GM19455 (cell line): ENCODE results near the gene TEX53.

Experiments used
- ATAC-seq: cut with Tn5 transposase; IDR thresholded peaks from one replicate; pipeline ENCODE4 v1.9.1; 2021; ENCODE audit not compliant: unreplicated experiment

Gene TEX53

DNA sequence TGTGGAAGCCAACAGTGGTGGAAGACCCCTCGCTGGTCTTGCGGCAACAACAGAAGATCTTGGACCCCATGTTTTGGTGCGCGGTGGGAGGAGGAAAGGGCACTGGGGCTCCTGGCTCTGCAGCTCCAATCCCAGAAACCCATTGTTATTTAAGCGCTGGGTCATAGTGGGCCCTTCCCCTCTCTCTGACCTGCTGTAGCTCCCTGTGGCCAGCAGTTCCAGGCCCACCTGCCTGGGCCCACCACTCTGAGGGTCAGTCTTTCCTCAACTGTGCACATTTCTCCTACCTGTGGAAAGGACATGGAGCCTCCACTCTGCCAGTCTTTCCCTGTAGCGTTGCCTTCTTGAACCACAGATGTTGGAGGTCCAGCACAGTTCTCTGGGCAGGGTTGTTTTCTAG is at the start of gene TEX53:
TEX53 (minus strand) TSS at position 101 of the 400 bp plus-strand sequence; CDS start at position 70, 31 bp downstream.
- no peak for ATAC-seq

DNA sequence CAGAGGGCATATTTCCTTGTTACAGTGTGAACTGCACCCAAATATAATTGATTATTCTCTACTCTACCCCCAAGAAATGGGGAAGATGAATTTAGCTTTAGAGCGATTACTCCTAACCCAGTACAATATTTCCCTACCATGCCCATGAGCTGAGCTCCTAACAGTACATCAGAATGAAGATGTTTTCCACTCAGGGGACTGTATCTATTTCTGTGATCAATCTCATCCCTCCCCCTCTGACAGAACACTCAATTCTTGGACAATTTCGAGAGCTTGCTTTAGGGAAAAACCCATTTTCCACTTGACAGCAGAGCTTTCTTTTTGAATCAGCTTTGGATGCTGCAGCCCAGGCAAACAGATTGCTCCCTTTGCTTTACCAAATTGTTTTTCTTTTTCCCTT is 49.1 kb upstream of the TEX53 start:
- no peak for ATAC-seq

DNA sequence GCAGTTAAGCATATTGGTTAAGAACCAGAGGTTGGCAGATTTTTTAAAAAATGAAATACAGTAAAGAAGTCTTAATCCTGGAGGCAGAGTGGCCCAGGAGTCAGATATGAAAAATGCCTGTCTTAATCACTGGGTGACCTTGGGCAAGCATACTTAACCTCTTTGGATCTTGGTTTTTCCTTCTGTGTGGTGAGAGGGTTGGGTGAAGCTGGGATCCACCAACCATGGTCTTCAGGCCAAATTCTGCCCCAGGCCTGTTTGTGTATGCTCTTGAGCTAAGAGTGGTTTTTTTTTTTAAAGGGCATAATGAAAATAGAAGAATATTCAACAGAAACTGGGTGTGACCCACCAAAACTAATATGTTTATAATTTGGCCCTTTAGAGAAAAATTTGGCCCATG is 44.4 kb upstream of the TEX53 start:
- no peak for ATAC-seq

DNA sequence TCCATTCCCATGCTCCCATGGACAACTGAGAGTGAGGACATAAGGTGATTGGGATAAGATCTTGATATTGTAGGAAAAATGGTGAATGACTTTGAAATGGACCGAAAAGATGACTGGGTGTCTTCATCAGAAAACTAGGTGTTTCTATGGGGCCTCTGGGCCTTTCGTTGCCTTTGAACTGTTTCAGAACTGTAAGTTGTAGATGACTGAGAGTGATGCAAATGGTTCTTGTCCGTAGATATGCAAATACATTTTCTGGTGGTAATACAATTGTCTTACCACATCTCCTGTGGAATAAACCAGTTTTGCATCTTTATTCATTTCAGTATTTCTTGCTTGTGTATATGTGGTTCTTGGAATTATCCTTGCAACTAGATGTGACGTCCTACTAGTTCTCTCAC is 40.3 kb upstream of the TEX53 start:
- peak; percentile 22 for ATAC-seq

DNA sequence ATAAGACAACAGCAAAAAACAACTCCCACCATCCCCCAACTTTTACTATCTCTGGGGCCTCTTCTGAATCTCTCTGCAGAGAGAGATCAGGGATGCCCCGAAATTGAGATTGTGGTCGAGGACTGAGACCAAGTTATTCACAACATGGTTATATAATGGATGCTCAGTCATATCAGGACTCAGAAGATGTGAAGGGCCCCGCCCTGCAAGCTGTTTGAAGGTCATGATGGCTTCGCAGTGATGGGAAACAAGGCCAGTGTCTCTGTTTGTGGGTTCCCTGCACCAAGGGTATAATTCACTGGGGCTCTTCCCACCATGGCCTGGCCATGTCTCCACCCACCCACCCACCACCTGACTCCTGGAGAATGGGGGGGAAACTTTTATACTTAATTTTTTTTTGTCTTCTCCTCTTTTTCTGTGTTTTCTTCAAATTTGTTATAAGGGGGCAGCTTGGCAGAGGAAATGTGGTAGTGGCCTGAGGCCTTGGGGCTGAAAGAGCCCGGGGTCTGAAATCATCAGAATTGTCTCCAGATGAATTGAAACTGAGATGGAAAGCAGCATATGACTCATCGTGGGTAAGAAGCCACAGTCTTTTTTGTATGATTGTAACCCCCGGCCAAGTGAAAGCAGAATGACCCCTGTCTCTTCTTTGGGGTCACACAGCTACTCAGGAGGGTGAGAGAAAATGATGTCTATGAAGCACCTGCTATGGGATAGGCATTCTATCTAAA is 39.4 kb upstream of the TEX53 start:
- ATAC-seq = peak; percentile 68

DNA sequence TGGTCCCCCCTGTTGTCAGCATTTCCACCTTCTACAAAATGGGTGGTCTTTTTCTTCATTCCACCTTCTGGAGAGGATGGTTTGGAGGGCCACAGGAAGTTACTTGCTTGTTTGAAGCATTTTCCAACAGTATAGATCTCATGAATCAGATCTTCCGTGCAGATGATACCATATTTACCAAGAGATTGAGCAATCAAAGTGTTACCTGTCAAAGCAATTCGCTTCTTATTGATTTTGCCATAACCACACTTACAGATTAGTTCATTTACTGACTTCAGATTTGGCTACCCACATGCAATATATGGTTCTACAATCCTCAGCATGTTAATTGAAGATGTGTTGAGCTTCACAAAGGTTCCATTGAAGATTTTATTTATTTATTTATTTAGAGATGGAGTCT is 38.3 kb upstream of the TEX53 start:
- ATAC-seq = no peak

DNA sequence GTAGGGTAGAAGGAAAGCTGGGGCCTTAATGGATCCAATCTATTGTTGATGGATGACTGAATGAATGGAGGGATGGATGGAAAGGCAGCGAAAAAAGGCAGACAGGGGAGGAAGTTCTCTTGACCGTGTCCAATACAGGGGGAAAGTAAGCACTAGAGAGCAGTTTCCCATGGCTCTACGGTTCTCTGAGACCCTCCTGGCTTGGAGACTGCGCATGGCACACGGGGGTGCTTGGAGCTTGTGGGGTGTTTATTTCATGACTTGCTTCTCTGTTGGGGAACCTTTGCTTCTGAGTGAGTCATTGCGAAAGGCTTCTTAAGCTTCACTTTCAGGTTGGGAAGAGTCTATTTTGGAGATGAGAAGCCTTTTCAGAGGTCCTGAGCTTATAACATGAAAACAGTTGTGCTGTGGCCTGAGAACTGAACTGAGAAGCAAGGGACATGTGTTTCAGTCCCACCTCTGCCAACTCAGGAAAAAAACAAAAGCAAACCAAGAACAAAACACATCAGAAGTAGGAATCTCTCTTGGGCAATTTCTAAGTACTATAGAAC is 37.2 kb upstream of the TEX53 start:
- peak; percentile 51 for ATAC-seq

DNA sequence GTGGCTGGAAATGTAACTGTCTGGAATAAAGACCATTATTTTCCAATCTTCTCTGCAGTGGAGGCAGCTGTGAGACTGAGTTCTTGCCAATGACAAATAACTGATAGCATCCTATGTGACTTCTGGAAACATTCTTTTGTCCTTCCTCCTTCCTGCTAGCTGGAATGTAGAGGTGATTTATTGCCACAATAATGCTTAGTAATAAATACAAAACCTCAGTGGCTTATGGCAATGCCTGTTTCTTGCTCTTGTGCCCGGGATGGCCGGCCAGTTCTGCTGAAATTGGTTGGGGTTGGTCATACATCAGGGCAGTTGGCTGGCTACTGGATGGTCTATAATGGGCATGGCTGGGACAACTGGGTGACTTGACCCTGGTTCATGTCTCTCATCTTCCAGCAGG is 36.5 kb upstream of the TEX53 start:
- ATAC-seq = no peak

DNA sequence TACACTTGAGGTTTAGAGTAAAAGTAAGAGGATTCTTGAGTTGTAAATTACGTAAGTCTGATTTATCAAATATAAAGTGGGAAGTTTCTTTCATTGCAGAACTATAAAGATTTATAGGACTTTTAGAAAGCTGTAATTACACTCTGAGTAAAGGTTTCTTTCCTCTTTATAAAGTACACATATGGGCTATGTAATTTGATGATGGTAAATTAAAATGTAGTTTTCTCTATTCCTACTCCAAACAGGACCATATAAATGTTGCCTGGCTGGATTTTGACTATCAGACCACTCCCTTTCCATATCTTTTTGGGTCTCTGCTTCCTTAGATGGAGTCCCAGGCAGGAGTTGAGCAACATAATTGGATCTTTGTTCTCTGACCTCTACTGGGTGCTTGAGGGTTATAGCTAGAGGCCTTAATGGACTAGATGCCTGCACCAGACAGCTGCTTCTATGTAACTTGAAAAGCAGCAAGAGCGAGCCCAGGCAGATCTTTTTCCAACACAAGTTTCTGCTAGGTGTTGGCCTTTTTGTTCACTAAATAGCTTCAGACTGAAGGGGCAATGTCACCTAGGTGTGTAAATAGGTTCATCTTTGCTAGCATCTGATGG is 35.7 kb upstream of the TEX53 start:
- no peak for ATAC-seq

DNA sequence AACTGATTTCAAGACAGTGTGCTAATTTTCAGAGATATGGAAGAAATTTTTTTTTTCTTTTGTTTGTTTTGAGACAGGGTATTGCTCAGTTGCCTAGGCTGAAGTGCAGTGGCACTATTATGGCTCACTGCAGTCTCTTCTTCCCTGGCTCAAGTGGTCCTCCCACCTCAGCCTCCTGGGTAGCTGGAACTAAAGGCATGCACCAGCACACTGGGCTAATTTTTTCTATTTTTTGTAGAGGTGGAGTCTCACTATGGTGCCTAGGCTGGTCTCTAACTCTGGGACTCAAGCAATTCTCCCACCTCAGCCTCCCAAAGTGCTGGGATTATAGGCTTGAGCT is 34.3 kb upstream of the TEX53 start:
- no peak for ATAC-seq

DNA sequence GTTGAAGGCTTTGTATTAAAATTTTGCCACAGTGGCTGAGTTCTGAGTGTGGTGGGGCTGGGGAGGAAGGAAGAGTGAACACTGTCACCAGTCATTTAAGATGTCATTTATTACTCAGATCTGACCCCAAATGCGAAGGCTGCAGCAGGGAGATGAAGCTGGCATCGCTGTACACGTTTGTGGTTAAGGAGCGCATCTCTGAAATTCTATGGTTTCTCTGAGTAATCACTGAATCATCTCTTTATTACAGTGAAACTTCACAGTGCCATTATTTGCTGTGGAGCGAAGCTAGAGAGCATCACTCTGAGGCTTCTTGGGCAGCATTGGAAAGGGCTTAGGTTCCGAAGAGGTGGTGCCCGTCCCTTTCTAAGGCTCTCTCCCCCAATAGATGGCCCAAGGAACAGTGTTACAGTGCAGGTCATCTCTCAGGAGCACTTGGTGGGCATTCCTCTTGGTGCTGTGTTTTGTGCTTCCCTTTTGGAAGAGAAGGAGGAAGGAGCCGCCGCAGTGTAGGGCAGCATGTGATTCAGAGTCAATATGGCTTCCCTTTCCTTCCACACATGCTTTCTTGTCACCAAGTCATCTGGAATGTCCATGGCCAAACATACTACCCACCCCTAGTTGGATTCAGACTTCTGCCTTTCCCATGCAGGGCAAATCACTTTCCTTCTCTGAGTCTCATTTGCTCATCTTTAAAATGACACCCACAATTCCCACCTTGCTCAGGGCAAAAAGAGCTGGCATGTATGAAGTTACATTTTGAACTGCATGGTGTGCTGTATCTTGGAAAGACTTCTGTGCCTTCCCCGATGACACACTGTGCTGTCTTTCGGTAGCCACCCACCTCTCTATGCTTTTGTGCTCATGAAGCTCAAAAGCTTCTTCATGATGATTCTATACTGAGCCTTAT is 33.7 kb upstream of the TEX53 start:
- ATAC-seq = no peak

DNA sequence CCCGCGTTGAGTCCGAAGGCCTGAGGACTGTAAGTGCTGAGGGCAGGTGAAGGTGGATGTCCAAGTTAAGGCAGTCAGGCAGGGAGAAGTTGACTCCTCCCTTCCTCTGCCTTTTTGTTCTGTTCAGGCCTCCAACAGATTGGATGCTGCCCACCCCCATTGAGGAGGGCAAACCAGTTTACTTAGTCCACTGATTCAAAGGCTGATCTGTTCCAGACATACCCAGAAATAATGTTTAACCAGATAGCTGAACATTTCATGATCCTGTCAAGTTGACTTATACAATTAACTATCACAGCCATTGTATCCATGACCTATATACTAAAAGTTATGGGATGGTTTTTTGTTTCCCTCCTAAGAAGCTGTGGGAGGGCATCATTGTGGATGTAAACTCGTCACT is 32.7 kb upstream of the TEX53 start:
- ATAC-seq = no peak

DNA sequence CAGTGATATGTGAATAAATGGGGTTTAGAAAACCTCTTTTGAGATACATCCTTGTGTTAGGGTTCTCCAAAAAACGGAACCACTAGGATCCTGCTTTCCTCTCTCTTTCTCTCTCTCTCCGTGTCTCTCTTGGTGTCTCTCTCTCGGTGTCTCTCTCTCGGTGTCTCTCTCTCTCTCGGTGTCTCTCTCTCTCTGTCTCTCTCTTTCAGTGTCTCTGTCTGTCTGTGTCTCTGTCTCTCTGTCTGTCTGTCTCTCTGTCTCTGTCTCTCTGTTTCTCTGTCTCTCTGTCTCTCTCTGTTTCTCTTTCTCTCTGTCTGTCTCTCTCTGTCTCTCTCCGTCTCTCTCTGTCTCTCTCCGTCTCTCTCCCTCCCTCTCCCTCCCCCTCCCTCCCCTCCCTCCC is 32.2 kb upstream of the TEX53 start:
- no peak for ATAC-seq

DNA sequence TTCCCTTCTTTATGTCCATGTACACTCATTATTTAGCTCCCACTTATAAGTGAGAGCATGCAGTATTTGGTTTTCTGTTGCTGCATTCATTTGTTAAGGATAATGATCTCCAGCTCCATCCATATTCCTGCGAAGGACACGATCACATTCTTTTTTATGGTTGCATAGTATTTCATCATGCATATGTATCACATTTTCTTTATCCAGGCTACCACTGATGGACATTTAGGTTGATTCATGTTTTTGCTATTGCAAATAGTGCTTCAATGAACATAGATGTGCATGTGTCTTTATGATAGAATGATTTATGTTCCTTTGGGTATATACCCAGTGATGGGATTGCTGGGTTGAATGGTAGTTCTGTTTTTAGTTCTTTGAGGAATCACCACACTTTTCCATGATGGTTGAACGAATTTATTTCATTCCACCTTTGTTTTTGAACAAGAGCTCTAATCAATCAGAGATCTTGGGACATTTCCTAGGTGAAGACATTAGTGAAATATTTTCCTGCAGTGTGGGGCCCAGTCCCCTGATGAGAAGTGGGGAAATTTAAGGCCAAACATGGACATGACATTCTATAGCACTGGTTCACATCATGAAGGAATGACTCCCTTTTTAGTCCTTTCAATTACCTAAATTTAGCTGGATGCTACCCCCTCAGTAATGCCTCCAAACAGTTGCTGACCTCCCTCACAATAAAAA is 31.5 kb upstream of the TEX53 start:
- ATAC-seq = no peak

DNA sequence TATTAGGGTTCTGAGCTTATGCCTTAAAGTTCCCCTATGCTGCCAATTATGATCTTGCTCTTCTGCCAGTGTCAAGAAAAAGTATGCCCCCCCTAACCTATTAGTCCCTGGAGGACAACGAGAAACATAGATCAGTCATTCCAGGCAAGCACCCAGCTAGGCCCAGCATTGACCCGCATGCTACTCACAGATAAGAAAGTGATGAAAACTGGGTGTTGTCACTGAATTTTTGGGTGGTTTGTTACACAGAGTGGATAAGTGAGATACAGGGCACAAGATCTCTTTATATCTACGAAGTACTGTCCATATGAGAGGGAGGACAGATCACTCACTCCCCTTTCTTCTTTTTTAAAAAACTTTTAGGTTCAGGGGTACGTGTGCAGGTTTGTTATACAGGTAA is 30.8 kb upstream of the TEX53 start:
- no peak for ATAC-seq

DNA sequence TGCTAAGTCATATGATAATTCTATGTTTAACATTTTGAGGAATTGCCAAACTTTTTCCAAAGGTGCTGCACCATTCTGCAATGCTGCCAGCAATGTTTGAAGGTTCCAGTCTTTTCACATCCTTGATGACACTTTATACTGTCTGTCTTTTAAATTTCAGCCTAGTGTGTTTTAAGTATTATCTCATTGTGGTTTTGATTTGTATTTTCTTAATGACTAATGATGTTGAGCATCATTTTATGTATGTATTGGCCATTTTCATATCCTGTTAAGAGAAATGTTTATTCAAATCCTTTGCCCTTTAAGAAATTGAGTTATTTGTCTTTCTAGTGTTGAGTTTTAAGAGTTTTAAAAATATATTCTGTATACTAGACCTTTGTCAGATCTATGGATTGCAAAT is 29.4 kb upstream of the TEX53 start:
- ATAC-seq = no peak

DNA sequence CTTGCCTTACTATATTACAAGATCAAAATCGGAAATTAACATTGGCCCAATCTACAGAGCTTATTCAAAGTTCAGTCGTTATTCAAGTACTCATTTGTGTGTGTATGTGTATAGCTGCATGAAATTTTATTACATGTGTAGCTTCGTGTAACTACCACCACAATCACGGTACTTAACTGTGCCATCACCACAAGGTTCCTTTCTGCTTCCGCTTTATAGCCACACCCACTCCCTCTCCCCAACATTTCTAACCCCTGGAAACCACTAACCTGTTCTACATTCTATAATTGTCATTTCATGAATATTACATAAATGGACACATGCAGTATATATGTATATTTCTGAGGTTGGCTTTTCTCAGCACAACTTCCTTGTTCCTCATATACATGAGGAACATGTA is 28.3 kb upstream of the TEX53 start:
- ATAC-seq = no peak

DNA sequence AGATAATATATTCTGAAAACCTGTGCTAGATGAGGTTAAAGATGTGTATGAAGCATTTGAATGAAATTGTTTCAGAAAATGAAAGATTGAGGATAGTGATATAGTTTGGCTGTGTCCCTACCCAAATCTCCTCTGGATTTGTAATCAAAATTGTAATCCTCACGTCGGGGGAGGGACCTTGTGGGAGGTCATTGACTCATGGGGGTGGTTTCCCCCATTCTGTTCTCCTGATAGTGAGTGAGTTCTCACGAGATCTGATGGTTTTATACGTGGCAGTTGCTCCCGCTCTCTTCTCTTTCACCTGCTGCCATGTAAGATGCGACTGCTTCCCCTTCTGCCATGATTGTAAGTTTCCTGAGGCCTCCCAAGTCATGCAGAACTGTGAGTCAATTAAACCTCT is 26.4 kb upstream of the TEX53 start:
- no peak for ATAC-seq

DNA sequence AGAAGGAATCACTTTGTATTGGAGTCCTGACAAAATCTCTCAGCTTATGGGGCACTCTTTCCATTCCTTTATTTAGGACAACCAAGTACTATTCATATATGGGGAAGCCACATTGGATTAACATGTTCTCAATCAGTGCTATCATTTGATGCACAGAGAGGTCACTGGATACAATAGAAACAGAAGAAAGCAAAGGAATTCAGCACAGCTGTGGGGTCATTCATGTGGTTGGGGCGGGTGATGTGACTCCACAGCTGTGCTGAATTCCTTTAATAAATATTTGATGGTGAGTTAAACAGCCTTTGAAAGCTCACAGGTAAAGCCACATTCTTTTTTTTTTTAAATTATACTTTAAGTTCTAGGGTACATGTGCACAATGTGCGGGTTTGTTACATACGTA is 25.2 kb upstream of the TEX53 start:
- ATAC-seq = no peak

DNA sequence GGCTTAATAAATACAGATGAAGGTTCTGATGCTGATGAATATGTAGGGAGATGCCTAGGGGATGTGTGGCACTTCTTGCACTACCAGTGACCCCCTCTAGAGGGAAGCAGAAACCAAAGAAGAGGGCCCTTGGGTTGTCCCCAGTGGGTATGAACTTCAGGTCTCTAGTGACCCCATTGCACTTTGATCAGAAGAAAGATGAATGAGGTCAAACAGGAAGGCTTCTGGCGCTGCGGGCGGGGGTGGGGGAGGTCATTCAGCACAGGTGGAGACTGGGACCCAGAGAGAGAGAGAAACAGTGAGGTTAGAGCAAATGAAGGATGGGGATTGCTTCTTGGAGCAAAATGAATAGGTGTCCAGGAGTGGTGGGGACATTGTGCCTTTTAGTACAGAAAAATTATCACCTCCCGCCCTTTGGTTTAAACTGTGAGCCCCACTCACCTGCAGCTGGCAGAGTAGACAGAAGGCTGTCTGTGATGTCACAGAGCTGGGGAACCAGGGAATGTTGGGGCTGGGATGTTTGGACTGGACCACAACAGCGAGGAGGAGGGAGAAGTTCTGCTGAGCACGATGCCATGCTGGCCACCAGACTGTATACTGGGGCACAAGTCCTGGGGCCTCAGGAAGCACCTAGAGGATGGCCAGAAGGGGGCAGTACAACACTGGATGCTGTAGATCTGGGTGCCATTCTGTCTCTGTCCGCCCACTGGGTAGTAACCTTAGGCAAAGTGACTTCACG is 24.2 kb upstream of the TEX53 start, which contains the start of gene TEX48:
TEX48 (minus strand) TSS at position 599 of the 739 bp plus-strand sequence. CDS start 10,469 bp downstream, outside the sequence.
- peak; percentile 81 for ATAC-seq
